HG03354 (cell line): Measurements from ENCODE around the gene NHERF2.

ENCODE experiments used
- ATAC-seq: cut with Tn5 transposase; IDR thresholded peaks from one replicate; pipeline ENCODE4 v1.9.1; 2021; ENCODE audit warnings: mild to moderate bottlenecking; ENCODE audit not compliant: unreplicated experiment, poor library complexity, severe bottlenecking

The NHERF2 gene

GRCh38 chr16:2054543-2055245, 28.0 kb downstream of the NHERF2 start:
- no peak for ATAC-seq

DNA sequence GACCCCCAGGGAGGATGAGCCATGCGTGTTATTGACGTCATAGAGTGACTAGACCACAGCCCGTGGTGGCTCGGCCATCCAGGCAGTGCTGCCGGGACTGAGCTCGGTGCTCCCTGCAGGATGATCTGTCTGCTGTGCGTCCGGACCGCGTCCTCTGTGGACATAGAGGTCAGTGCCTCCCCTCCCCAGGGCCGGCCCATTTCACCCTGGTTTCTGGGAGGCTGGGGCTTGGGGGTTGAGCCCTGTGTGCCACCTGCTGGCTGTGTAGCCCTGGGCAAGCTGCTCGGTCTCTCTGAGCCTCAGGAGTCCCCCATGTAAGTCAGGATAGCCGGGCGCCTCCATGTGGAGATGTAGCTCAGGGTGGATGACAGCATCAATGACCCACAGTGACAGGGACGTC, 29.4 kb downstream of the NHERF2 start:
- ATAC-seq: no peak

DNA sequence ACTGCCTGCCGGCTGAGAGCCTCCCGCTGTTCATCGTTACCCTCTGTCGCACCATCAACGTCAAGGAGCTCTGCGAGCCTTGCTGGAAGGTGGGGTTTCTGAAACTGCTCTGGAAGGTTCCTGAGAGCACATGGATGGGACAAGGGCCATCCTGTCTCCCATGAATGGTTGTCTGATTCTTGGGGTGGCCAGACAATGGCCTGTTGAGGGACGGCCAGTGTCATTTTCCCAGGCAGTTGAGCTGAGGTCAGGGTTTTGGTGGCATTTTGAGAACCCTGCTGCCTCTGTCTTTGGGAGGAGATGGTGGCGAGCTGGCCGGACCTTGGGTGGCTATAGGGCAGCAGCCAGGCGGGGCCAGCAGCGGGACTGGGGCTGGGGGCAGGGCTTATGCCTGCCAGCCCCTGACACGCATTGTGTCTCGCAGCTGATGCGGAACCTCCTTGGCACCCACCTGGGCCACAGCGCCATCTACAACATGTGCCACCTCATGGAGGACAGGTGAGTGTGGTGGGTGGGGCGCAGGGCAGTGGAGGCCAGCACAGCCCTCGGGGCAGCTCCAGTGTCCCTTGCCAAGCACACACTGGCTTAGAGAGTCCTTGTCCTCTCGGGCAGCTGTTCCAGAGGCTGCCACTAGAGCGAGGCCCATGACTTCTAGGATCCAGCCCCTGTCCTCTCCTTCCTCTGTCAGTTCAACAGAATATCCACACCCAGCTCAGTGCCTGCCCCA, 30.1 kb downstream of the NHERF2 start:
- ATAC-seq: no peak

GRCh38 chr16:2057438-2057837, 30.7 kb downstream of the NHERF2 start:
- ATAC-seq: no peak

- ATAC-seq: no peak
Observed at GRCh38 chr16:2058420-2058819, 31.7 kb downstream of the NHERF2 start.

- ATAC-seq: no peak
Observed at GRCh38 chr16:2058872-2059271, 32.2 kb downstream of the NHERF2 start.

DNA sequence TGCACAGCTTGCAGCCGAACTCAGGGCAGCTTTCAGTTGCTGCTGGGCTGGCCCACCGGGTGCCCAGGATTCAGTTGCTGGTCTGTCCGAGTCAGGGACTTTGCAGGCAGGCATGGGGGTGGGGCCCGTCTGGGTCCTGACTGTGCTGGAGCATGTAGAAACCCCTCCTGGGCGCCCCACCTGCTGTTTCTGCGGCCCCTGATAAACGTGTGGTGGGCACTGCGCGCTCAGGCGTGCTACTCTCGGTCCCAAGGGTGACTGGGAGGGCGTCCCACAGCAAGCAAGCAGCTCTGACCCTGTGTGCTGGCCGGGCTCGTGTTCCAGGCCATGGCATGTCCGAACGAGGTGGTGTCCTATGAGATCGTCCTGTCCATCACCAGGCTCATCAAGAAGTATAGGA, 33.6 kb downstream of the NHERF2 start:
- no peak for ATAC-seq

DNA sequence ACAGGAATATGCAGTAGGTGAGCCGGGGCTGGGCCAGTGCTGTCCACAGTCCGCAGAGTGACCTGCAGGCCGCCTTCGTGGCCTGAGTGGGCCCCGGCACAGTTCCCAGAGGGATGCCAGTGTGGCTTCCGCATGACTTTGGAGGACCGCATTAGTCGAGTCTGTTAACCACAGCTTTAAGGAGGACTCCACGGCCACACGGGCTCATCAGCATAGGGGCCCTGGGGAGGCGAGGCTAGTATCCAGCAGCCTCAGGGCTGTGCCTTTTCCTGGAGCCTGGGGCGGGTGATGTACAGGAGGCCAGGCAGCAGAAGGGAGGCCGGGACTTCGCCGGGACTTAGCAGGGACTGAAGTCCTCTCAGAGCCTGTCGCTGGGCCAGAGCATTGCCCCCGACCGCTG, 34.3 kb downstream of the NHERF2 start:
- ATAC-seq: no peak

DNA sequence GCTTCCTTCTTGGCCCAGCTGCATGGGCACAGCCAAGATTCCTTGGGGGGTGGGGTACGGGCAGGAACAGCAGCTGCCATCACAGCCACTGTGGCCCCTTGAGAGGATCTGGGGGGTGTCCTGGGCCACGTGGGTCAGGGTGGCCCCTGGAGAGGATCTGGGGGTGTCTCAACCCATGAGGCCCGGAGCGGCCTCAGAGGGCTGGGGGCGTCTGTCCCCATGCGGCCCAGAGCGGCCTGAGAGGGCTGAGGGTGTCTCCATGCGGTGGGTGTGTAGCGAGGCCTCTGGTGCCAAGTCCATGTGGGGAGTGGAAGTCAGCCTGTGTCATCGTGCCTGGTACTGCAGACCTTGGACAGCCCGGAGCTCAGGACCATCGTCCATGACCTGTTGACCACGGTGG, 34.8 kb downstream of the NHERF2 start:
- ATAC-seq: no peak

DNA sequence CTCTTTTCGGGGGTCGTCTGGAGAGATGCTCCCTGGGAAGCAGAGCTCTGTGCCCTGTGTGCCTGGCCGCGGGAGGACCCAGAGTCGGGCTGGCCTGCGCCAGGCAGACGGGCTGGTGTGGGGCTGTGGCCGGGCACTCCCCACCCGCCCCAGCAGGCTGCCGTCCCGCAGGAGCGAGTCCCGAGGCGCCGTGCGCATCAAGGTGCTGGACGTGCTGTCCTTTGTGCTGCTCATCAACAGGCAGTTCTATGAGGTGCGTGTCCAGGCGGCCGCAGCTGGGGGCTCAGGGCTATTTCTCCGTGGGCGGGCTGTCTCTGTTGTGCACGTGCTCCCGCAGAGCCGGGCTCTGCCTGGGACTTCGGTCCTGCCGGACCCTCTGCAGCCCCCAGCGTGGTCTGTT, 36.1 kb downstream of the NHERF2 start:
- ATAC-seq: no peak

- no peak for ATAC-seq
Observed at GRCh38 chr16:2063861-2064260, 37.2 kb downstream of the NHERF2 start.

GRCh38 chr16:2064368-2064945, 37.8 kb downstream of the NHERF2 start:
- no peak for ATAC-seq

- ATAC-seq: no peak
Observed at GRCh38 chr16:2066139-2066538, 39.4 kb downstream of the NHERF2 start.

DNA sequence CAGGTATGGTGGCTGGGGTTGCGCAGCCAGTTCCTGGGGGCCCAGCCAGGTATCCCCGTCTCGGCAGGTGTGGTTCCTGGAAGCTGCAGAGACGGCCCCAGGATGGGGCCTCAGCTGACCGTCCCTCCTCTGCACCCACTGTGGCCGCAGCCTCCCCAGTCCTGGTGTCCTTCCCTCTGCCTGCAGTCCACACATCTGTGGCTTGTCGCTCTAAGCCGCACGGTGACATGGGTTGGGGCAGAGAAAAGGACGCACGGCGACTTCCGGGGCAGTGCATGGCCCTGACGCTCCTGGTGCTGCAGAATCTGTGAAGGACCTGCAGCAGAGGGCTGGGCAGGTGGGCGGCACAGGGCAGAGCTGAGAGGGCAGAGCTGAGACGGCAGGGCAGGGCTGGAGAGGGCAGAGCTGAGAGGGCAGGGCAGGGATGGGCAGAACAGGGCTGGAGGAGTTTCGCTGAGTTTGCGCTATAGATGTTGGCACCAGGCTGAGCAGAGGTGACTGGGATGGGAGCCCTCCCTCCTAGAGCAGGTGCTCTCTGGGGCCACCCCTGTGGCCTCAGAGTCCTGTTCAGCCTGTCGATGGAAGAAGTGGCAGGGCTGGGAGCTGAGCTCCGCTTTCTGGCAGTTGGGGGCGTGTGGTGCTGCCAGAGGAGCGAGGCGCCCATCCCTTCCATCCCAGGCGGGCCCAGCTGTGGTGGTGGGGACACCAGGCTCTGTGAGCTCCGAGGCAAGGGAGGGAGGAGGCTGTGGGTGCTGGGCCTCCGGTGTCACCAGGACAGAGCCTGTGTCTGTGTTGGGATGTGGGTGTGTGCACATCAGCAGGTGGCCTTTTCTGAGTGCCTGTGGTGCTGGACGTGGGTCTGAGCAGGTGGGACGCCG, 44.1 kb downstream of the NHERF2 start:
- no peak for ATAC-seq

DNA sequence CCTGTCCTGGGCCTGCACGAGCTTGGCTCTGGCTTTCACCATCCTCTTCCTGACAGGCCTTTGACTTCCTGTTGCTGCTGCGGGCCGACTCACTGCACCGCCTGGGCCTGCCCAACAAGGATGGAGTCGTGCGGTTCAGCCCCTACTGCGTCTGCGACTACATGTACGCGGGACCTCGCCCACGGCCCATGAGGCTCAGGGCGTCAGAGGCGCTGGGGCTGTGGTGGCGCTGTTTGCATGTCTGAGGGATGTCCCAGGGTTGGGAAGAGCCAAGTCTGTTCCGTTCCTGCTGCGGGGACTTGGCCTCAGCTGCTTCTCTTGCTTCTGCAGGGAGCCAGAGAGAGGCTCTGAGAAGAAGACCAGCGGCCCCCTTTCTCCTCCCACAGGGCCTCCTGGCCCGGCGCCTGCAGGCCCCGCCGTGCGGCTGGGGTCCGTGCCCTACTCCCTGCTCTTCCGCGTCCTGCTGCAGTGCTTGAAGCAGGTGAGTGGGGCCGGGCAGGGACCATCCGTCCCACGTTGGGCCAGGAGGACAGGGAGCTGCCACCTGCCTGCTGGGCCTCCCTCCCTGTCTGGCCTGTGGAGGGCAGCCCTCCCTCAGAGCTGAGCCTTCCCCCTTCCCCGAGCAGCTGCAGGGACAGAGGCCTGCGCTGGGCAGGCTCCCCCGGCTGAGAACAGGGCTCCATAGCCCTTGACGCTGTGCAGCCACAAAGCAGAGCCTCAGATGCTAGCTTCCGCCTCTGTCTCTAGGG, 44.9 kb downstream of the NHERF2 start:
- no peak for ATAC-seq

DNA sequence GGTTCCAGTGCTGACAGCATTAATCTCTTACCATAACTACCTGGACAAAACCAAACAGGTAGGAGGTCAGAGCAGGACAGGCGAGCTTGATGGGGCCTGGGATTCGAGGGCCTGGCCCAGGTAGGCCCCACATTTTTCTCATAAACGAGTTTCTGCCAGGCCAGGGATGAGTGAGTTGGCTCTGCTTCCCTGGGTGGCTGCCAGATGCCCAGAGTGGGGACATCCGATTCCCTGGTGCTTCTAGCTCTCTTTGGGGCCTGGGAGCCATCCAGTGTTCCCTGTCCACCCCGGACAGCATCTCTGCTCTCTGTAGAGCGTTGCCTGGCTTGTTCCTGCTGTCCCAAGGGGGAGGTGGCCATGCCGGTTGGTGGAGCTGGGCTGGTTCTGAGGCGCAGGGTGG, 46.2 kb downstream of the NHERF2 start:
- ATAC-seq: no peak

DNA sequence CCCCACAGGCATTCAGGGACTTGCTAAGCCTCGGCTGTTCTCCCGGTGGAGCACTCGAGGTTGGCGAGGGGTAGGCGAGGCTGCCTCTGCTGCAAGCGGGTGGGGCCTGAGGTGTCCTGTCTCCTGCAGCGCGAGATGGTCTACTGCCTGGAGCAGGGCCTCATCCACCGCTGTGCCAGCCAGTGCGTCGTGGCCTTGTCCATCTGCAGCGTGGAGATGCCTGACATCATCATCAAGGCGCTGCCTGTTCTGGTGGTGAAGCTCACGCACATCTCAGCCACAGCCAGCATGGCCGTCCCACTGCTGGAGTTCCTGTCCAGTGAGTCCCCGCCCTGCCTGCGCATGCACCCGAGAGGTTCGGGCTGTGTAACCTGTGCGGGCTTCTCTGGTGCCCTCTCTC, 47.4 kb downstream of the NHERF2 start:
- no peak for ATAC-seq

DNA sequence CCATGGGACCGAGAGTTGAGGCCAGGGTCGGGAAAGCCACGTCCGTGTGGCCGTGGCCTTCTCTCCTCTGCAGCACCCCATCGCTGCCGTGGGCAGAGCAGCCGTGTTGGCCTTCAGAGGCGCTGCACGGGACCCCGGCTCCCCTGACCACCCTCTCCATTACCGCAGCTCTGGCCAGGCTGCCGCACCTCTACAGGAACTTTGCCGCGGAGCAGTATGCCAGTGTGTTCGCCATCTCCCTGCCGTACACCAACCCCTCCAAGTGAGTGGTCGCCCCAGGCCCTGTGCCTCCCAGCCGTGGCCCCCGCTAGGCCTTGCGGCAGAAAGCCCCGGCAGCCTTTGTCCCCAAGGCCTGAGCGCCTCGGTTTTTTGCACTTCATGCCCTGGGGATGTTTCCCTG, 48.9 kb downstream of the NHERF2 start:
- ATAC-seq: no peak

DNA sequence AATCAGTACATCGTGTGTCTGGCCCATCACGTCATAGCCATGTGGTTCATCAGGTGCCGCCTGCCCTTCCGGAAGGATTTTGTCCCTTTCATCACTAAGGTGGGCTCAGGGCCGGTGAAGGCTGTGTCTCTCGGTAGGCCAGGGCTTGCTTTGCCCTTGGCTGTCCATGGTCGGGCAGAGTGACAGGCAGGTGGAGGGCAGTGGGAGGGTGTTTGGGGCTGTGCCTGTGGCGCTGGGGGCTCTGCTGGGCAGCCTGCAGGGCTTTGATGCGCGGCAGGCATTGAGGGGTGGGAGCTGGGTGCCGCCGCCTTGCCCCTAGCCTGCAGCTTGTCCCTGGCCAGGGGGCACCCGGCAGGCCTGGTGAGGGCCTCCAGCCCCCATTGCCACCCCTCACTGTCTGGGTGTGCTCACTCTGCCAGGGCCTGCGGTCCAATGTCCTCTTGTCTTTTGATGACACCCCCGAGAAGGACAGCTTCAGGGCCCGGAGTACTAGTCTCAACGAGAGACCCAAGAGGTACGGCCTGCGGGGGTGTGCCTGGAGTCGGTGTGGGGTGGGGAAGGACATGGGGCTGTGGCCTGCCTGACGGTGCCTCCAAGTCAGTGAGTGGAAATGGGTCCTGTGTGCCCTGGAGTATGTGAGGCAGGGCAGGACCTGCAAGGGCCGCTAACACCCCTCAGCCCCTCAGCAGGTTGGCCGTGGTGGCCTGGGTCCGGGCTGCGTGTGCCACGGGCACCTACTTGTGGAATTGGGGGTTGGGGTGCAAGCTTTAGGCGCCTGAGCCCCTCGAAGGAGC, 49.6 kb downstream of the NHERF2 start:
- no peak for ATAC-seq
